ENCODE results near the gene PIGM.
"Not testable (repeated sequence)": the region's sequence is repeated elsewhere in the genome, so short reads cannot be mapped to it uniquely, and the experiment has no call there.

The PIGM gene

GRCh38 chr1:160058087-160058486 is 26.3 kb upstream of the PIGM start:
- DNase-seq = no peak

- DNase-seq = no peak
These were observed 24.9 kb upstream of the PIGM start for GRCh38 chr1:160056648-160057169.

GRCh38 chr1:160053548-160054365 is 22.0 kb upstream of the PIGM start:
- DNase-seq = no peak

DNA sequence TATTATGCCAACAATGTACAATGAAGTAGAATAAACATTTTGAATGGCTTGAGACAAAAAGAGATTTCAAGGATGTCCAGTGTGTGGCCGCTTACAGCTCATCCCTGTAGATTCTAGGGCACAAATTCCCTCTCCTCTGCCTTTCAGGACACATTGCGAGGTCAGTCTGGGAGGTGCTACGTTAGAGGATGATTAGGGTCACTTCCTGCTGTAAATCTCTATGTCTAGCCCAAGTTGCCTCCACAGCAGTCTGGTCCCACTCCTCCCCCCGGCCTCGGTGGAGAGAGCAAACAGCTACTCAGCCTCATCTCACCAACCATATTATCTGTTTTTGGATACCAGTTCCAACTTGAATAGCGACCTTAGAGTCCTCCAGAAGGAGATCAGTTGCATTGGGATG is 21.1 kb upstream of the PIGM start:
- no peak for DNase-seq

- DNase-seq = no peak
These were observed 18.8 kb upstream of the PIGM start for GRCh38 chr1:160050619-160051018.

GRCh38 chr1:160050182-160050581 is 18.4 kb upstream of the PIGM start:
- DNase-seq = not testable (repeated sequence)

DNA sequence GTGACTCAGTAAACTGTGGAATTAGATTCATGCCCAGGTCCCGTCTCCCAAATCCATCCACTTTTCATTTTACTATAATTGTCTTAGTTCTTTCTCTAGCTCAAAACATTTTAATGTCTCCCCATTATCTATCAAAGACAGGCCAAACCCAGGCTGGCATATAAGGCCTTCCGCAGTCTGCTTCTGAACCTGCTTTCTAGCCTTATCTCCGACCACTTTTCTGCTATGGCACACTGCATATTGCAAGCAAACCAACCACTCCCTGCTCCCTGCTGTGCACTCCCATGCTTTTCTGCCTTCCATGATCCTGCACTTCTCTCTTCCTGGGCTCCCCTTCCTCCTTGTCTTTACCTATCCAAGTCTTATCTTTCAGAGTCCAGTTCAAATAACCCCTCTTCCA is 17.3 kb upstream of the PIGM start:
- no peak for DNase-seq

GRCh38 chr1:160048335-160048734 is 16.5 kb upstream of the PIGM start:
- no peak for DNase-seq

GRCh38 chr1:160047111-160047991 is 15.6 kb upstream of the PIGM start:
- no peak for DNase-seq

GRCh38 chr1:160046494-160047110 is 14.8 kb upstream of the PIGM start:
- no peak for DNase-seq

GRCh38 chr1:160045653-160046052 is 13.9 kb upstream of the PIGM start:
- DNase-seq = no peak

- no peak for DNase-seq
These were observed 11.8 kb upstream of the PIGM start for GRCh38 chr1:160043543-160043942.

DNA sequence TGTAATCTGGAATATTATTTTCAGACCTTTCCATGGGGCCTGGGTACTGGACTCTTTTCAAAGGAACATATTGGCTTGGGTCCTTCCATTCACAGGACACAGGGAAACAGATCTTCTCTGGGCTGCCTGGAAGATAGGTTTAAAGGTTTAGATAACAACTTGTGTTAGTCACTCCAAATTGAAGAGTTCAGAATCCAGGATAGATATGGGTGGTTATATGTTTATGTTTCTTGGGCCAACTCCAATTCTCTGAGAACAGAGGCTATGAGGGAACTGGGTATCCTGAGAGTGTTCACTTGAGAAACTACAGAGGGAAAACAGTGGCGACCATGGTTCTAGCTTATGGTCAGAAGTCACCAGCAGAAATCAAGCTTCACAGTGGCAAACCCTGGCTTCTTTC is 8.7 kb upstream of the PIGM start:
- no peak for DNase-seq

- no peak for DNase-seq
These were observed 503 bp upstream of the PIGM start for GRCh38 chr1:160032165-160032820.

DNA sequence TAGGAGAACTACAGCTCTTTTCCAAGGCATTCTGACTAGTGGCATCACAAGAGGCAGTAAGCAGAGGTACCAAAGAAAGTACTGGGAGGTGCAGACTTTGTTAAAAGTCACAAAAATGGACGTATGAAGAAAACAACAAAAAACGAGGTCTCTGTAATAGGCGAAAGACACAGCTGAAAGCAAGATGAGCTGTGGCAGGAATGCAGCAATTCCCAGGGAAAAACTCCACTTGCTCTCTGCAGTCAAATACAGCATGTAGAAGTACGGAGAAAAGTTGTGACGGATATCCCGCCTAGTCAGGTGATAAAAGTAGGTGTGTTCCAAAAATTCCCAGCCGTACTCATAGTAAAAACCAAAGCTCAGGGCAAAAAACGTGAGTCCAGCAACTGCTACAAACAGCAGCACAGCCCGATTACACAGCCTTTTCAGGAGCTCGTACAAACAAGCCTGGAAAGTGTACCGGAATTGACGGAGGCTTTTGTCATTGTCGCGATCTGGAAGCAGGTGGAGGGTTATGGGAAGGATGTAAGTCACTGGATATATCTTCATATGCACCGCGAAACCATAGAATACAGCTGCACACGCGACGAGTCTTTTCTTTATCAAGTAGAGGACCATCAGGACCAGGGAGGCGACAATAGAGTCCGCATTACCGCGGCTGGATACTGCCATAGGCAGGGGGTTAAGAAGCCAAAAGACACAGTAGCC is 979 bp downstream of the PIGM start:
- DNase-seq = no peak

DNA sequence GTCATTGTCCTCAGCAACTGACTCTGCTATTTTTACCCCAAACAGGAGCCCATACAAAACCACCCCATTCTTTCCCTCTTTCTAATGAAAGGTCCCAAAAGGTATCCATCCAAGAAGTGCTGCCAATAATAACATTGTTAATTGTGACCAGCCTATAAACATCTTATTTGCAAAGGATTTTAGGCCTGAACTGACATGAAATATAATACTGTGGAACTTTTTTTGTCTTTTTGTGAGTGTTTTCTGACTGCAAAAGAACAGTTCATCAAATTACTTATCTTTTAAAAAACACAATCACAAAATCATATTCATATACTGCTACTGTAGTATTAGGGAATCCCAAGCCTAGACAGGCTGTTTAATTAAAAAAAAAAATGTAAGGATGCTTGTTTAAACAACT is 3.4 kb downstream of the PIGM start:
- DNase-seq = no peak

DNA sequence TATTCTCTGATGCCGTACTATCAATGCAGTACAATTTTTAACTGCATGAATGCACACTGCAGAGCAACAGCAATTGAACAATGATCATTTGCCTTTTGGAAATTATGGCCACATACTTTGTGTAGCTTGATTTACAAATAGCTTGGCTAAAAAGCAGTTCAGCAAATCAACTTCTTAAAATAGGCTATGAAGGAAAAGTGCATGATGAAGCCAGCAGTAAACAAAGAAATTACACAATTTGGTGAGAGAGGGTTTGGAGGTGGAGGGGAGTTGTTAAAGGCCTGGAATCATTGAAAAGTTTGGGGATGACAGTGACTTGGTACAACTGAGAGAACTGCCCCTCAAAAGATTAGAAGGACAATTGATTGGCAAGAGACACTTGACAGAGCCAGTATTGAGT is 6.5 kb downstream of the PIGM start:
- DNase-seq = no peak

GRCh38 chr1:160024195-160024905 is 7.4 kb downstream of the PIGM start:
- no peak for DNase-seq

DNA sequence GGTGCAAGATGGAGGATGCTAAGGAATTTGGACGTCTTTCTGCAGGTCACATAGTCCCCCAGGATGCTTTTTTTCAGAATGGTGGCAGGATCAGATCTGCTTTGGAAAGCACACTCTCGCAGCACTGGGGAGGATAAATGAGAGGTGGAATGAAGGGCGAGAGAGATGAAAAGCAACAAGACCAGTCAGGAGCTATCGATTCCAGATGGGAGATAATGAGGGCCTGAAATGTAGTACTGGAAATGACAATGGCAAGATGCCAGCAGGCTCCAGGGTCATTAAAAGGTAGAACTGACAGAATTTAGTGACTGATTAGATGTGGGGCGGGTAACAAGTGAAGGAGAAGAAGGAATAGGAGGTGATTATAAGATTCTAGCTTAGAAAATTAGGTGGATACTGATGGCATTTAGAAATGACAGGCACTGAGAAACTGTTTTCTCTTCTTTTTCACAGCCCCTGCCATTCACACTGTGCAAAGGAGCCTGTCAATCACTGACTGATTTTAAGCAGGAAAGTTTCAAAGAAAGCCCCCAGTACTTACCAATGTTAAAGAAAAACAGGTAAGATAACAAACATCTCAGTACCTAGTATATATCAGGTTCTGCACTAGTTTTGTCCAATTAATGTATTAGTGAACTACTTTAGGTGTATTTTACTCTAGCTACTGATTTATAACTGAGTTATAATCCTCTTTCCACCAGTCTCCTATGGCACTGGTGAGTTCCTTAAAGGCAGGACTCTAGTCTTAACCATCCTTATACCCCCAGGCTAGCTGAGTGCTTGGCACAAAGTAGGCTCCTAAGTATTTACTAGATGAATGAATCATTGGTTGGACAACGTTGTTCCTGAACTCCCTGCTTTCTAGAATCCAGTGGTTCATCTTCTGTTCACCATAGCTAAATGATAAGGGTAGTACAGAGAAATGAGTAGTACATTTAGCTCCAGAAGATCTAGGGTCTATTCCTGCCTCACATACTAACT is 9.2 kb downstream of the PIGM start:
- no peak for DNase-seq

DNA sequence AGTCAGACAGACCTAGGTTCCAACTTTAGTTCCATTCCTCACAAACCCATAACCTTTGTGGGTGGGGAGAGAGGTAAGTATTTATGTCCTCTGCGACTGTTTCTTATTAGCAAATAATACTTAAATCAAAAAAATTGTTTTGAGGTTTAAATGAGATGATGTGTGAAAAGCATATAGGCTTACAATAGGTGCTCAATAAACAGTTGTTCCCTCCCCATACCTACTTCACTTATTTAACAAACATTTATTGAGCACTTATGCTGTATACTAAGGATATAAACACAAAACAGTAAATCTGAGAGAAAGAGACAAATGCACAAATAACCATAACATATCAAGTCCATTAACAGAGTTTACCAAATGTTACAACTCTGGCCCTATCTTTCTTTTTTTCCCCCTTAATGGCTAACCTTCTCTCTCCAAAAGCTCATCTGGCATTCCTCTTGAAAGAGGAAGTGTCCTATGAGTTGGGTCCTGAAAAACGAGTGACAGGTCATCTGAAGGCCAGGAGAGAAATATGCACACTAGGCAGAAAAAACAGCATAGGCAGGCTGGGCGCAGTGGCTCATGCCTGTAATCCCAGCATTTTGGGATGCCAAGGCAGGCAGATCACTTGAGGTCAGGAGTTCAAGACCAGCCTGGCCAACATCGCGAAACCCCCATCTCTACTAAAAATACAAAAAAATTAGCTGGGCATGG is 10.3 kb downstream of the PIGM start:
- no peak for DNase-seq
